HCT116 (cell line): ENCODE results near the gene ZNF189.

Source experiments
- ATF3 ChIP-seq: IDR thresholded peaks from 2 replicates; pipeline ENCODE4 v1.6.1; 2012
- CEBPB ChIP-seq: IDR thresholded peaks from 2 replicates; pipeline ENCODE4 v1.6.1; 2012; ENCODE audit warnings: low read depth
- CTCF ChIP-seq, 3 experiments: fragments of 200-600 bp in 1 of 3; sonication (generic) in 1 of 3; IDR thresholded peaks in 2 of 3; conservative IDR thresholded peaks in 1 of 3; 2 replicates each; pipeline ENCODE4 v1.5.1; 2012 to 2017; ENCODE audit warnings: low read depth in 2 of 3, low read length in 2 of 3, antibody characterized with exemption in 1 of 3, borderline replicate concordance in 1 of 3, control low read depth in 1 of 3, mild to moderate bottlenecking in 1 of 3, mixed read lengths in 1 of 3, mixed run types in 1 of 3, moderate library complexity in 1 of 3; ENCODE audit not compliant: insufficient read depth in 1 of 3
- EZH2 ChIP-seq: fragments of 200-600 bp; sonication (generic); IDR thresholded peaks from 2 replicates; pipeline ENCODE4 v1.6.1; 2017; ENCODE audit warnings: antibody characterized with exemption, mixed run types
- EZH2phosphoT487 ChIP-seq: fragments of 200-600 bp; IDR thresholded peaks from 2 replicates; pipeline ENCODE4 v1.6.1; 2018; ENCODE audit warnings: antibody characterized with exemption, borderline replicate concordance
- MAX ChIP-seq: IDR thresholded peaks from 2 replicates; pipeline ENCODE4 v1.6.1; 2012
- POLR2A ChIP-seq: IDR thresholded peaks from 2 replicates; pipeline ENCODE4 v1.7.0; 2011; ENCODE audit warnings: borderline replicate concordance; ENCODE audit not compliant: insufficient read depth, insufficient read length; ENCODE audit errors: extremely low read depth
- RAD21 ChIP-seq: IDR thresholded peaks from 2 replicates; pipeline ENCODE4 v1.6.1; 2012; ENCODE audit warnings: low read depth, mild to moderate bottlenecking
- SP1 ChIP-seq: IDR thresholded peaks from 2 replicates; pipeline ENCODE4 v1.6.1; 2012; ENCODE audit warnings: low read depth
- TCF7L2 ChIP-seq: IDR thresholded peaks from 2 replicates; pipeline ENCODE4 v1.7.0; 2011; ENCODE audit warnings: borderline replicate concordance, inconsistent platforms; ENCODE audit not compliant: insufficient read depth, insufficient read length; ENCODE audit errors: extremely low read depth
- YY1 ChIP-seq: IDR thresholded peaks from 2 replicates; pipeline ENCODE4 v1.6.1; 2011; ENCODE audit warnings: low read length, low read depth, moderate library complexity, mild to moderate bottlenecking; ENCODE audit not compliant: insufficient replicate concordance; ENCODE audit errors: extremely low read depth
- ZFX ChIP-seq: fragments of 450-650 bp; IDR thresholded peaks from 2 replicates; pipeline ENCODE4 v1.6.1; 2017
- ZNF274 ChIP-seq: fragments of 200-500 bp; sonication (Bioruptor generic); IDR thresholded peaks from 2 replicates; pipeline ENCODE4 v1.6.1; 2014; ENCODE audit warnings: mild to moderate bottlenecking, low read depth, low read length, inconsistent platforms

- TF ChIP-seq CTCF (IDR thresholded peaks at IDR 0.05 in 2 of 3, conservative IDR thresholded peaks at IDR 0.05 in 1 of 3; ENCODE audit: borderline replicate concordance in 1 of 3, insufficient read depth in 1 of 3, low read depth in 2 of 3, low read length in 2 of 3) (no peak), EZH2phosphoT487 (no peak), ZNF274 (no peak), YY1 (no peak), MAX (no peak), ZFX (no peak), TCF7L2 (no peak), EZH2 (no peak), CEBPB (no peak), POLR2A (no peak), ATF3 (no peak), RAD21 (no peak), SP1 (no peak)
Measured at GRCh38 chr9:101380295-101380694, 18.4 kb upstream of the ZNF189 start.
